DMS 273 (cell line): ENCODE results near the gene KCNIP3.
"Not testable (repeated sequence)": the region's sequence is repeated elsewhere in the genome, so short reads cannot be mapped to it uniquely, and the experiment has no call there.

Source experiments
- DNase-seq: peaks from one replicate; lab custom pipeline; 2025; ENCODE audit not compliant: unreplicated experiment; lab: John Stamatoyannopoulos, UW

Gene KCNIP3

GRCh38 chr2:95296880-95297487 lies at the start of gene KCNIP3:
KCNIP3 (plus strand) TSS chr2:95297347; CDS start chr2:95297439, 92 bp downstream.
- peak; percentile 85 for DNase-seq

GRCh38 chr2:95258271-95258670 lies 38.9 kb upstream of the KCNIP3 start:
- DNase-seq, result no peak

GRCh38 chr2:95260028-95261023 lies 36.8 kb upstream of the KCNIP3 start:
- peak; percentile 71 for DNase-seq

GRCh38 chr2:95261602-95262001 lies 35.5 kb upstream of the KCNIP3 start:
- no peak for DNase-seq

GRCh38 chr2:95262896-95263542 lies 34.1 kb upstream of the KCNIP3 start:
- no peak for DNase-seq

GRCh38 chr2:95264624-95265023 lies 32.5 kb upstream of the KCNIP3 start:
- DNase-seq, result peak; percentile 21

- DNase-seq, result no peak
Measured at GRCh38 chr2:95265182-95265581, 32.0 kb upstream of the KCNIP3 start.

- no peak for DNase-seq
Measured at GRCh38 chr2:95266781-95267430, 30.2 kb upstream of the KCNIP3 start.

- no peak for DNase-seq
Measured at GRCh38 chr2:95267458-95268210, 29.5 kb upstream of the KCNIP3 start.

GRCh38 chr2:95268211-95269035 lies 28.7 kb upstream of the KCNIP3 start:
- no peak for DNase-seq

- no peak for DNase-seq
Measured at GRCh38 chr2:95269036-95269680, 28.0 kb upstream of the KCNIP3 start.

- DNase-seq, result not testable (repeated sequence)
Measured at GRCh38 chr2:95269745-95270144, 27.4 kb upstream of the KCNIP3 start.

- DNase-seq, result no peak
Measured at GRCh38 chr2:95270541-95271081, 26.5 kb upstream of the KCNIP3 start.

- no peak for DNase-seq
Measured at GRCh38 chr2:95271381-95271971, 25.7 kb upstream of the KCNIP3 start.

- DNase-seq, result no peak
Measured at GRCh38 chr2:95272299-95272751, 24.8 kb upstream of the KCNIP3 start.

- no peak for DNase-seq
Measured at GRCh38 chr2:95272781-95273180, 24.4 kb upstream of the KCNIP3 start.

- DNase-seq, result no peak
Measured at GRCh38 chr2:95273566-95274290, 23.4 kb upstream of the KCNIP3 start.
